Measurements from ENCODE around the gene TRIO.

DNA sequence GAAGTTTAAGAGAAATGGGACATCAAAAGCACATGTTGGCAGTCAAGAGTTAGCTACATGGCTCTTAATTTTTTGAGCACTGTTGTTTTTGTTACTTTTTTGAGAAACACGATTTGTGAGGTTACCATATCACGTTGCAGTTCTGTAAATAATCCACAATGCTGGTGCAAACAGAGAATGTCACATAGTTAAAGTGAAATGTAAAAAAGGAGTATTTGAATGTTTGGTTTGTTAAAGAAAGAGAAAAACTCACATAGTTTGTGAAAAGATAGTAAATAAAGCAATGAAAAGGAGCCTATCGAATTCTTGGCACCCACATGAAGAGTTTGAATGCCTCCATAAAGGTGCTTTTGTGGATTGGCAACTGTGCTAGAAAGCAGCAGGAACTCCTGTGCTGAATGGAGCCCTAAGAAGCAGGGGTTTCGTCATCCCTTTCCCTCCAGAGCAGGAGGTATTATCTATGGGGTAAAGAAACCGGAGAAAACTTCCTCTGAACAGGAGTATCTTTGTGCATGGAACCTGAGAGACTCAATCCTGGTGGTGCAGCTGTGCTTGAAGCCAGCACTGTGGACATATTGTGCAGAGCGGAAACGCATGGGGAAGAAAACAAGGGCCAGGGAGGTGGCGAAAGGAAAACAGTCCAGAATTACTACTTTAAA is 289.9 kb downstream of the TRIO start:
- TF ChIP-seq TARDBP (IDR thresholded peaks at IDR 0.05) (no peak), FOXA1 (IDR thresholded peaks at IDR 0.05) (no peak), FOXM1 (IDR thresholded peaks at IDR 0.05; ENCODE audit: borderline replicate concordance) (no peak), CTBP1 (IDR thresholded peaks at IDR 0.05; ENCODE audit: borderline replicate concordance) (no peak), LEF1 (IDR thresholded peaks at IDR 0.05; ENCODE audit: borderline replicate concordance) (no peak), ZNF384 (IDR thresholded peaks at IDR 0.05) (no peak), FOXK2 (IDR thresholded peaks at IDR 0.05) (no peak), BHLHE40 (IDR thresholded peaks at IDR 0.05; ENCODE audit: borderline replicate concordance) (no peak), SUZ12 (IDR thresholded peaks at IDR 0.05) (no peak), ELF4 (IDR thresholded peaks at IDR 0.05) (no peak), HDGF (IDR thresholded peaks at IDR 0.05; ENCODE audit: borderline replicate concordance) (no peak), SP1 (IDR thresholded peaks at IDR 0.05) (no peak), NFRKB (IDR thresholded peaks at IDR 0.05) (no peak)
- TF ChIP-seq, protein P1, sequence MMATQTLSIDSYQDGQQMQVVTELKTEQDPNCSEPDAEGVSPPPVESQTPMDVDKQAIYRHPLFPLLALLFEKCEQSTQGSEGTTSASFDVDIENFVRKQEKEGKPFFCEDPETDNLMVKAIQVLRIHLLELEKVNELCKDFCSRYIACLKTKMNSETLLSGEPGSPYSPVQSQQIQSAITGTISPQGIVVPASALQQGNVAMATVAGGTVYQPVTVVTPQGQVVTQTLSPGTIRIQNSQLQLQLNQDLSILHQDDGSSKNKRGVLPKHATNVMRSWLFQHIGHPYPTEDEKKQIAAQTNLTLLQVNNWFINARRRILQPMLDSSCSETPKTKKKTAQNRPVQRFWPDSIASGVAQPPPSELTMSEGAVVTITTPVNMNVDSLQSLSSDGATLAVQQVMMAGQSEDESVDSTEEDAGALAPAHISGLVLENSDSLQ (IDR thresholded peaks at IDR 0.05), result no peak
